ENCODE data around the gene FBXL13. TPM values are rescaled to one million over a fixed set of nuclear protein-coding genes. Genes with fewer than 3 reads are reported as not detected.
"Not testable (repeated sequence)": the region's sequence is repeated elsewhere in the genome, so short reads cannot be mapped to it uniquely, and the experiment has no call there.

Gene FBXL13
- total RNA-seq, 1 donor from 2014 or later = 3.0 TPM

DNA sequence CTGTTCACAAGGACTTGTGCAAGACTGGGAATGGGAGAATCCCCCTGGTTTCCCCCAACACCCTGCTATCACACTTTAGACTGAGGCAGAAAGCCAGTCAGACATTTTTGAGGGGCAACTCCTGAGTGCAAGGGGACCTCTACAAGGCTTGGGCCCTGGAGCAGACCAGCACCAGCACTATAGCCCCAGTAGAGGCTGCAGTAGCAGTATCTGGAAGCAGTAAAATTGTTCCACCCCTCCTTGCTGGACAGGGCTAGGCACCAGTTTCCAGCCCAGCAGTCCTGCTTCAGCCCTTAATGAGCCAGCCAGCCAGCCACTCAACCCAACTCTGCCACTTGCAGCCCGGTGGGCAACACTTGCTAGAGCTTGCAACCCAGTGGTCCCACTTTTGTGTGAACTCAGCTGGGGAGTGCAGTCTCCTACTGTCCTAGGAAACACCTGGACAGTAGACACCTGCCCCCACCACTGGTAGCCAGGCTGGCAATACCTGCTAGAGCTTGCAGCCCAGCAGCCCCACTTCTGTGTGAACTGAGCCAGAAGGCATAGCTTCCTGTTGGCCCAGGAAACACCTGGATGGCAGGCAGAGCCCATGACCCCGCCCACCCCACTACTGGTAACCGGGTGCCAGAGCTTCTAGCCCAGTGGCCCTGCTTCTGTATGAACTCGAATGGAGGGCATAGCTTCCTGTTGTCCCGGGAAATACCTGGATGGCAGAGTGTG is 65.0 kb downstream of the FBXL13 start:
- H3K4me1 ChIP-seq = no peaks in the 10 kb centered on the region
- no peak overlapping the region for H3K4me3 ChIP-seq
- no peaks in the 10 kb centered on the region for H3K9me3 ChIP-seq
- intact Hi-C loops (cut with DNase I) = no loop called here
- TF ChIP-seq, protein P1, sequence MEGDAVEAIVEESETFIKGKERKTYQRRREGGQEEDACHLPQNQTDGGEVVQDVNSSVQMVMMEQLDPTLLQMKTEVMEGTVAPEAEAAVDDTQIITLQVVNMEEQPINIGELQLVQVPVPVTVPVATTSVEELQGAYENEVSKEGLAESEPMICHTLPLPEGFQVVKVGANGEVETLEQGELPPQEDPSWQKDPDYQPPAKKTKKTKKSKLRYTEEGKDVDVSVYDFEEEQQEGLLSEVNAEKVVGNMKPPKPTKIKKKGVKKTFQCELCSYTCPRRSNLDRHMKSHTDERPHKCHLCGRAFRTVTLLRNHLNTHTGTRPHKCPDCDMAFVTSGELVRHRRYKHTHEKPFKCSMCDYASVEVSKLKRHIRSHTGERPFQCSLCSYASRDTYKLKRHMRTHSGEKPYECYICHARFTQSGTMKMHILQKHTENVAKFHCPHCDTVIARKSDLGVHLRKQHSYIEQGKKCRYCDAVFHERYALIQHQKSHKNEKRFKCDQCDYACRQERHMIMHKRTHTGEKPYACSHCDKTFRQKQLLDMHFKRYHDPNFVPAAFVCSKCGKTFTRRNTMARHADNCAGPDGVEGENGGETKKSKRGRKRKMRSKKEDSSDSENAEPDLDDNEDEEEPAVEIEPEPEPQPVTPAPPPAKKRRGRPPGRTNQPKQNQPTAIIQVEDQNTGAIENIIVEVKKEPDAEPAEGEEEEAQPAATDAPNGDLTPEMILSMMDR (IDR thresholded peaks at IDR 0.05) = no peak
- H3K27ac ChIP-seq = no peak overlapping the region
- DNase-seq (no peak), ATAC-seq (no peak)
- H3K36me3 ChIP-seq = no peaks in the 10 kb centered on the region
- no peaks in the 10 kb centered on the region for H3K27me3 ChIP-seq

DNA sequence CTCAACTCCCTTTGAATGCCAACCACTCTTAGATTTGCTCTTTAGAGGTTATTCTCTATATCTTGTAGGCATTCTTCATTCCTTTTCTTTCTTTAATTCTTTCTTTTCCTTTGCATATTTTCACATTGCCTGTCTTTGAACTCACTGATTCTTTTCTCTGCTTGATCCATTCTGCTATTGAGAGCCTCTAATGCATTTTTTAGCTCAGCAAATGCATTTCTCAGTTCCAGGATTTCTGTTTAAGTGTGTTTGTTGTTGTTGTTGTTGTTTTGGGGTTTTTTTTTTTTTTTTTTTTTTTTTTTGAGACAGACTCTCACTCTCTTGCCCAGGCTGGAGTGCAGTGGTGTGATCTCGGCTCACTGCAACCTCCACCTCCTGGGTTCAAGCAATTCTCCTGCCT is 71.6 kb downstream of the FBXL13 start:
- DNase-seq (no peak), ATAC-seq (no peak)
- H3K27ac ChIP-seq = no peak overlapping the region
- H3K36me3 ChIP-seq = no peaks in the 10 kb centered on the region
- intact Hi-C loops (cut with DNase I) = no loop called here
- H3K9me3 ChIP-seq = no peaks in the 10 kb centered on the region
- no peak overlapping the region for H3K4me3 ChIP-seq
- TF ChIP-seq, protein P1 (IDR thresholded peaks at IDR 0.05) = no peak
- H3K4me1 ChIP-seq = no peaks in the 10 kb centered on the region
- no peaks in the 10 kb centered on the region for H3K27me3 ChIP-seq

DNA sequence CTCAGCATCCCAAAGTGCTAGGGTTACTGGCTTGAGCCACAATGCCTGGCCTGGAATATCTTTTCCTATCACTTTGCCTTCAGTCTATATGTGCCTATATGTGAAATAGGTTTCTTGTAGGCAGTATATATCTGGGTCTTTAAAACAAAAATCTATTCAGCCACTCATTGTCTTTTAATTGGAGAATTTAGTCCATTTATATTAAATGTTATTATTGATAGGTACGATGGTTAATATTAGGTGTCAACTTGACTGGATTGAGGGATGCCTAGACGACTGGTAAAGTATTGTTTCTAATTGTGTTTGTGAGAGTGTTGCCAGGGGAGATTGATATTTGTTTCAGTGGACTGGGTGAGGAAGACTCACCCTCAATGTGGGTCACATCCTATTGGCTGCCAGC is 73.4 kb downstream of the FBXL13 start:
- Histone ChIP-seq H3K4me1 (no peaks in the 10 kb centered on the region), H3K27me3 (no peaks in the 10 kb centered on the region), H3K36me3 (no peaks in the 10 kb centered on the region), H3K27ac (no peak overlapping the region), H3K9me3 (no peaks in the 10 kb centered on the region), H3K4me3 (no peak overlapping the region)
- ATAC-seq (no peak), DNase-seq (no peak)
- TF ChIP-seq, protein P1 (IDR thresholded peaks at IDR 0.05) = no peak
- intact Hi-C loops (cut with DNase I) = no loop called here

DNA sequence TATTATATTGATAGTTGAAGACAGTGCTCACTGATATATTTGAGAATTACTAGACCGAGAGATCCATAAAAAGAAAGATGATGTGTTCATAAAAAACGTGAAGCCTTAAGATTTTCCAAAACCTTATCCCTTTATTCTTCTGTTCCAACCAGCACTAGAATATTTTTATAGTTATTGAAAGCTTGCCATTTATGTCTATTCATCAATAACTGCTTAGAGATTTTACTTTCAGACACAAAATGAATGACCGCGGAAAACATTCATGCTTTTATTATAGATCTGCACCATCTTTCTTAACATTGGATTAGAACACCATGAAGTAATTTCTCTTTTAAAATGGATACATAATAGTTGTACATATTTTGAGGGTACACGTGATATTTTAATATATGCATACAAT is 77.6 kb downstream of the FBXL13 start:
- intact Hi-C loops (cut with DNase I) = no loop called here
- no peak for ATAC-seq
- TF ChIP-seq, protein P1 (IDR thresholded peaks at IDR 0.05) = no peak
- H3K4me1 ChIP-seq = no peaks in the 10 kb centered on the region
- no peaks in the 10 kb centered on the region for H3K27me3 ChIP-seq
- no peak overlapping the region for H3K4me3 ChIP-seq
- H3K36me3 ChIP-seq = no peaks in the 10 kb centered on the region
- no peaks in the 10 kb centered on the region for H3K9me3 ChIP-seq
- no peak overlapping the region for H3K27ac ChIP-seq
- DNase-seq = no peak

DNA sequence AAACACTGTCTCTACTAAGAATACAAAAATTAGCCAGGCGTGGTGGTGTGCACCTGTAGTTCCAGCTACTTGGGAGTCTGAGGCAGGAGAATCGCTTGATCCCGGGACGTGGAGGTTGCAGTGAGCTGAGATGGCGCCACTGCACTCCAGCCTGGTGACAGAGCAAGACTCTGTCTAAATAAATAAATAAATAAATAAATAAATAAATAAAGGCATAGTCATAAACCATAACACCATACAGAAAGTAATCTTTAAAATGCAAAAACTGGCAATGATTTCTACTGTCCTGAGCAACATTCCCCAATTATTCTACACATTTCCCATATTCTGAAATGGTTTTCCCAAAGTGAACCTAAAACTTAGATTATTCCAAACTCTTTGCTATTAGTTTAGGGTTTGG is 79.0 kb downstream of the FBXL13 start:
- H3K36me3 ChIP-seq; DNase-seq; ATAC-seq; H3K4me1 ChIP-seq; H3K27ac ChIP-seq; H3K4me3 ChIP-seq; intact Hi-C loops (cut with DNase I); H3K27me3 ChIP-seq; H3K9me3 ChIP-seq: not testable (repeated sequence)

DNA sequence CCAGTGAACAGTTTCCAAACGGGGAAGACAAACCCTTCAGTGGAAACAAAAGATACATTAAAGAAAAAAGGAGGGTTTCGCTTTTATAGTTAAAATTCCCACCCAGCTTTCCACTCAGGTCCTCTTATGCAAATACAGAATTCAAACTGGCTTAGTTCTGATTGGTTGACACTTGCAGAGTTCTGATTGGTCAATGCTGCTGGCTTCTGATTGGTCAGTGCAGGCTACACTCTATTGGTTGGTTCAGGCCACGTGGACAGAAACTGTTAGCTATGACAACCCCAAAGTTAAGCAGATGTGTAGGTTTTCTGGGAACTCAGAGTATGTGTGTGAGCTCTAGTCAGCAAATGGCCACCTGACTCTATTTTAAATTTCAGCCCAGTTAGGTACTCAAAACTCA is 80.0 kb downstream of the FBXL13 start:
- intact Hi-C loops (cut with DNase I) = no loop called here

More for the DNA sequence above, 80.0 kb downstream of the FBXL13 start:
- Histone ChIP-seq H3K27me3 (no peaks in the 10 kb centered on the region), H3K9me3 (no peaks in the 10 kb centered on the region), H3K36me3 (no peaks in the 10 kb centered on the region), H3K4me3 (no peak overlapping the region), H3K4me1 (no peaks in the 10 kb centered on the region), H3K27ac (no peak overlapping the region)
- TF ChIP-seq, protein P1 (IDR thresholded peaks at IDR 0.05) = no peak
- no peak for ATAC-seq
- DNase-seq = no peak
